Neural progenitor cell (in vitro differentiated cells): ENCODE results near the gene TSC2. TPM values are rescaled to one million over a fixed set of nuclear protein-coding genes. Genes with fewer than 3 reads are reported as not detected.
"Not testable (repeated sequence)": the region's sequence is repeated elsewhere in the genome, so short reads cannot be mapped to it uniquely, and the experiment has no call there.

ENCODE experiments used
- DNase-seq: peaks from one replicate; pipeline ENCODE4 v3.0.0-alpha.2; 2016; ENCODE audit warnings: low spot score
- H2AFZ ChIP-seq: fragments of 200-600 bp; sonication (generic); replicated peaks from 2 replicates; pipeline ENCODE4 v1.6.1; 2016; ENCODE audit warnings: antibody characterized with exemption
- H3F3A ChIP-seq: fragments of 200-600 bp; sonication (generic); 2 replicates; pipeline ENCODE4 v1.6.1; 2016; ENCODE audit warnings: antibody characterized with exemption, low read depth
- H3K27ac ChIP-seq: fragments of 200-600 bp; sonication (generic); 2 replicates; pipeline ENCODE4 v1.5.1; 2016; ENCODE audit warnings: mild to moderate bottlenecking
- H3K27me3 ChIP-seq: fragments of 200-600 bp; sonication (generic); 2 replicates; pipeline ENCODE4 v1.6.1; 2016; ENCODE audit warnings: mild to moderate bottlenecking, moderate library complexity
- H3K36me3 ChIP-seq: fragments of 200-600 bp; sonication (generic); 2 replicates; pipeline ENCODE4 v1.5.1; 2016
- H3K4me1 ChIP-seq: fragments of 200-600 bp; sonication (generic); 2 replicates; pipeline ENCODE4 v1.6.1; 2016; ENCODE audit warnings: mixed run types
- H3K4me2 ChIP-seq: fragments of 200-600 bp; sonication (generic); 2 replicates; pipeline ENCODE4 v1.6.1; 2016
- H3K4me3 ChIP-seq: fragments of 200-600 bp; sonication (generic); 2 replicates; pipeline ENCODE4 v1.5.1; 2016
- H3K79me2 ChIP-seq: fragments of 200-600 bp; sonication (generic); 2 replicates; pipeline ENCODE4 v1.6.1; 2016; ENCODE audit warnings: low read depth
- H3K9ac ChIP-seq: fragments of 200-600 bp; sonication (generic); 2 replicates; pipeline ENCODE4 v1.6.1; 2016
- H3K9me3 ChIP-seq: fragments of 200-600 bp; sonication (generic); 2 replicates; pipeline ENCODE4 v1.5.1; 2016; ENCODE audit warnings: low read depth
- H4K20me1 ChIP-seq: fragments of 200-600 bp; sonication (generic); 2 replicates; pipeline ENCODE4 v1.6.1; 2016; ENCODE audit warnings: low read depth
- H3K27ac Mint-ChIP-seq: 3 replicates; pipeline ENCODE4 v1.8.0; 2021; ENCODE audit warnings: mixed read lengths
- H3K27me3 Mint-ChIP-seq: 2 replicates; pipeline ENCODE4 v1.8.0; 2022; ENCODE audit warnings: low read depth, mild to moderate bottlenecking, inconsistent platforms, moderate library complexity, mixed read lengths; ENCODE audit not compliant: insufficient read depth
- H3K36me3 Mint-ChIP-seq: 3 replicates; pipeline ENCODE4 v1.8.0; 2021; ENCODE audit warnings: mixed read lengths
- H3K4me1 Mint-ChIP-seq: 3 replicates; pipeline ENCODE4 v1.8.0; 2021; ENCODE audit warnings: mixed read lengths
- H3K4me3 Mint-ChIP-seq: 3 replicates; pipeline ENCODE4 v1.8.0; 2021; ENCODE audit warnings: mild to moderate bottlenecking, moderate library complexity, mixed read lengths
- H3K9me3 Mint-ChIP-seq: 3 replicates; pipeline ENCODE4 v1.8.0; 2020; ENCODE audit warnings: mixed read lengths
- CTCF ChIP-seq: fragments of 200-600 bp; sonication (generic); IDR thresholded peaks from 2 replicates; pipeline ENCODE4 v1.5.1; 2017; ENCODE audit warnings: antibody characterized with exemption, mild to moderate bottlenecking
- EZH2 ChIP-seq: fragments of 200-600 bp; sonication (generic); IDR thresholded peaks from 2 replicates; pipeline ENCODE4 v1.6.1; 2017; ENCODE audit warnings: antibody characterized with exemption, mild to moderate bottlenecking, moderate library complexity
- EZH2phosphoT487 ChIP-seq: fragments of 200-600 bp; sonication (generic); IDR thresholded peaks from 2 replicates; pipeline ENCODE4 v1.6.1; 2017; ENCODE audit warnings: antibody characterized with exemption
- total RNA-seq: library from RNA; depleted of rRNA; stranded (reverse); fragments of >200 nt; gene quantifications from 2 replicates; pipeline ENCODE4 v1.2.3, GENCODE V29; 2015; ENCODE audit warnings: low replicate concordance

TSC2 gene
- total RNA-seq, 1 donor from 2014 or later: 55.1 TPM

DNA sequence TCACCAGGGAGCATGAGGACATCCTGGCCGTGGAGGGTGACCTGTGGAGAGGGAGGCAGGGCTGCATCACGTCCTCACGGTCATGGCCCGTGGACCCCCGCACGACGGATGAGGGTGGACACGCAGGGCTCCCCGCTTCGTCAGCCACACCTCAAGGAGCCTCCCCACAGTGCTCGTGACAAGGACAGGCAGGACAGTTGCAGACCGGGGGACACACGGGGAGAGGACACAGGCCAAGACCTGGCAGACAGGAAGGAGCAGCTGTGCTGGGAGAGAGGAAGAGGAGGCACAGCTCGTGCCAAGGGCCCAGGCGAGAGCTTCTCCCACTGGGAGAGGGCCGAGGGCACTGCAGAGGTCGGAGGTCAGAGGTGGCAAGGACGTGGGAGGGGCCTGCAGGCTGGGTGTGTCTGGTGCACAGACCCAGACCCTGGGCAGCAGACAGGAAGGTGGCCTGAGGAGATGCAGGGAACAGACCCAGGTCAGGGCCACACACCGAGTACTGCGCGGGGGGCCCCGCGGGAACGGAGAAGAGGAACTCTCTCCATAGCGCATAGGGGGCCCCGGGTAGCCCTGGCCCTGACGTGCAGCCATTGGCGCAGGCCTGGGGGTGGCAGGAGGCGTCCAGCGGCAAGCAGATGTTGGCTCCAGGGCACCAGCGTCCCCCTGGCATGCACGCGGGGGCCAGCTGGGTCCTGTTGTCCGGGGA, 67.3 kb downstream of the TSC2 start:
- not testable (repeated sequence) for H3K4me1 ChIP-seq, H3K4me3 ChIP-seq, H4K20me1 ChIP-seq, H3K9ac ChIP-seq, H2AFZ ChIP-seq, H3K4me1 Mint-ChIP-seq, H3F3A ChIP-seq, H3K36me3 Mint-ChIP-seq, H3K4me2 ChIP-seq, H3K27ac ChIP-seq, H3K36me3 ChIP-seq, H3K27me3 ChIP-seq, H3K9me3 ChIP-seq, H3K27ac Mint-ChIP-seq, DNase-seq, H3K79me2 ChIP-seq, H3K9me3 Mint-ChIP-seq, H3K27me3 Mint-ChIP-seq, H3K4me3 Mint-ChIP-seq

DNA sequence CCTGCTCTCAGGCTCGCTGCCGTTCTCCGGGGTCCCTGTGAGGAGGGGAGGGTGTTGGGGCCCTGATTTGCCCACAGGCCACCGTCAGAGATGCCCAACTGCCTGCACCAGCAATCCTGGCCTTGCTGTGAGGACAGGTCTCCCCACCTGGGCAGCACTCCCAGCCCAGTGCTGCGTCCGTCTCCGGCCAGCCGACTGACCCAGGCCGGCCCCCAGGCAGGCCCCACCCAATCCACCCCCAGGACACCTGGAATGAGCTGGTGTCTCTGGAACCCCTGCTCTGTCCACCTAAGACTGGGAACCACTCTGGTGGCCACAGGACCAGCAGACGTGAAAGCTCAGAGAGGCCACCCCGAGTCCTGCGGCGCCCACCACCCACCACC, 67.8 kb downstream of the TSC2 start:
- Histone ChIP-seq H2AFZ (no peak overlapping the region), H3K4me2 (no peak overlapping the region), H4K20me1 (no peaks in the 10 kb centered on the region), H3K9ac (no peak overlapping the region), H3K9me3 (no peaks in the 10 kb centered on the region), H3K27me3 (no peaks in the 10 kb centered on the region), H3F3A (no peaks in the 10 kb centered on the region), H3K4me1 (no peaks in the 10 kb centered on the region), H3K4me3 (no peak overlapping the region), H3K79me2 (peaks cover 9% of the 10 kb centered on the region), H3K27ac (no peak overlapping the region), H3K36me3 (no peaks in the 10 kb centered on the region)
- Mint-ChIP-seq H3K27me3 (no peaks in the 10 kb centered on the region), H3K36me3 (no peaks in the 10 kb centered on the region), H3K27ac (no peak overlapping the region), H3K4me3 (no peak overlapping the region), H3K4me1 (peaks cover 4% of the 10 kb centered on the region), H3K9me3 (no peaks in the 10 kb centered on the region)
- TF ChIP-seq EZH2phosphoT487: no peak
- no peak for TF ChIP-seq EZH2
- TF ChIP-seq CTCF: no peak
- DNase-seq: no peak

- H2AFZ ChIP-seq, H3K4me3 ChIP-seq, H3K36me3 Mint-ChIP-seq, H3K4me3 Mint-ChIP-seq, H3K4me1 ChIP-seq, H4K20me1 ChIP-seq, H3K9ac ChIP-seq, H3K4me2 ChIP-seq, H3K27me3 Mint-ChIP-seq, DNase-seq, H3K36me3 ChIP-seq, H3K9me3 Mint-ChIP-seq, H3K27me3 ChIP-seq, H3K27ac Mint-ChIP-seq, H3K27ac ChIP-seq, H3K4me1 Mint-ChIP-seq, H3K9me3 ChIP-seq, H3F3A ChIP-seq: not testable (repeated sequence)
- H3K79me2 ChIP-seq: peaks cover 17% of the 10 kb centered on the region
Measured at GRCh38 chr16:2116428-2116827, 68.6 kb downstream of the TSC2 start.

DNA sequence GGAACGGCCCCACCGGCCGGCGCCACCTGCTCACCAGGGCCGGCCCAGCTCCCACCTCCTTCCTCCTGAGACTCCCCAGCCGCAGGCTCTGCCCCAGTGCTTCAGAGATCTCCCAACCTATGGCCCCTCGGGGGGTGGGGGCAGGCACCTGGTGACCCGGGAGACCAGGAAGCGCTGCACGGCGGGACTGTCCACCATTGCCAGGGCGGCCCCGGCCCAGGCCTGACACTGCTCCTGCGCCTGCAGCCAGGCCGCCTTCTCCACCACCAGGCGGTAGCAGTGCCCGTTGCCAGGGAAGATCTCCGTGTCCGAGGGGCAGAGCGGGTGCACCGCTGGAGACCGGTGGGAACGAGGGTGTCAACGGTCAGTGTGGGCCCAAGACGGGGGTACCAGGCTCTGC, 69.6 kb downstream of the TSC2 start:
- not testable (repeated sequence) for H3K36me3 ChIP-seq, H3F3A ChIP-seq, H3K36me3 Mint-ChIP-seq, H3K4me1 Mint-ChIP-seq, H3K9ac ChIP-seq, H3K9me3 Mint-ChIP-seq, DNase-seq, H3K4me1 ChIP-seq, H3K4me2 ChIP-seq, H2AFZ ChIP-seq, H3K4me3 ChIP-seq, H3K27ac Mint-ChIP-seq, H3K4me3 Mint-ChIP-seq, H3K27ac ChIP-seq, H3K27me3 Mint-ChIP-seq, H3K27me3 ChIP-seq, H3K9me3 ChIP-seq
- Histone ChIP-seq H3K79me2 (peaks cover 19% of the 10 kb centered on the region), H4K20me1 (peaks cover 11% of the 10 kb centered on the region)

DNA sequence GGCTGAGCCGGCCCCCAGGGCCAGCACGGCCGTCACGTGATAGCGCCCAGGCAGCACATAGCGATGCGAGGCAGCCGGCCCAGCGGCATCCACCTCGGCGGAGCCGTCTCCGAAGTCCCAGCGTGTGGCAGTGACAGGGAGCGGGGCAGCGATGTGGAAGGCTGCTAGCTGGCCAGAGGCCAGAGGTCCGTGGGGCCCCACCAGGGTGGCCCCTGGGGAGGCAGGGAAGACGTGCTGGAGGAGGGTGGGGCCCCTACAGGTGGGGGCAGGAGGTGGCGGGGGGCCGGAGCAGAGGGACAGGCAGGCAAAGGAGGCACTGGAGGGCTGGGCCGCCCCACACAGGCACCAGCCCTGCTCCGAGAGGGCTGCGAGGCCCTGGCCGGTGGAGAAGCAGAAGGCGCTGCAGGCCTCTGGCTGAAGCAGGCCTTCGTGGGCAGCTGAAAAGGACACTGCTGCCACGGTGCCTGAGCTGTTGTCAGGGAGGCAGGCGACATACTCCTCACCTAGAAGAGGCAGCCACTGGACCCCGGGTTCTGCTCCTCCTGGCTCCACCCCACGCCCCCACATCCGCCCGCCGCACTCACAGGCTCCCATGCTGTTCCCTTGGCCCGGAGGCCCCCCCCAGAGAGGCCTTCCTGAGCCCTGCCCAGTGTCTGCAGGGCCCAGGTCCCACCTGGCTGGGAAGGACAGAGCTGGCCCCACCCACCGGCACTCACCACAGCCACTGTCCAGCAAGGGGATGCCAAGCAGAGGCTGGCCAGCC, 70.4 kb downstream of the TSC2 start:
- not testable (repeated sequence) for H3K4me1 ChIP-seq, H3K27me3 ChIP-seq, H3K36me3 ChIP-seq, H3K4me1 Mint-ChIP-seq, H3K4me2 ChIP-seq, H3K4me3 Mint-ChIP-seq, DNase-seq, H3K4me3 ChIP-seq, H3K27ac ChIP-seq, H3F3A ChIP-seq, H3K9me3 Mint-ChIP-seq, H3K27ac Mint-ChIP-seq, H3K9ac ChIP-seq, H2AFZ ChIP-seq, H3K36me3 Mint-ChIP-seq, H3K27me3 Mint-ChIP-seq, H3K9me3 ChIP-seq
- Histone ChIP-seq H3K79me2 (peaks cover 22% of the 10 kb centered on the region), H4K20me1 (peaks cover 11% of the 10 kb centered on the region)
